ENCODE results near the gene C9orf43. TPM values are rescaled to one million over a fixed set of nuclear protein-coding genes. Genes with fewer than 3 reads are reported as not detected.
"Not testable (repeated sequence)": the region's sequence is repeated elsewhere in the genome, so short reads cannot be mapped to it uniquely, and the experiment has no call there.

The C9orf43 gene
- total RNA-seq, 1 experiment from 2014 or later = 0.28 TPM

- TF ChIP-seq STAT6 (CRISPR knock-in tag; conservative IDR thresholded peaks at IDR 0.05; ENCODE audit: low read depth) (no peak), ZBTB43 (CRISPR knock-in tag; IDR thresholded peaks at IDR 0.05) (no peak), TP53 (CRISPR knock-in tag; IDR thresholded peaks at IDR 0.05) (peak; percentile 61; the same call in 1 of the 2 replicates), FOXP1 (CRISPR knock-in tag; IDR thresholded peaks at IDR 0.05; ENCODE audit: borderline replicate concordance) (peak; percentile 50; the same call in 1 of the 2 replicates), CDX4 (CRISPR knock-in tag; IDR thresholded peaks at IDR 0.05; ENCODE audit: borderline replicate concordance) (no peak), NR2C2 (CRISPR knock-in tag; IDR thresholded peaks at IDR 0.05) (no peak), IRF1 (CRISPR knock-in tag; IDR thresholded peaks at IDR 0.05) (no peak), ESRRA (CRISPR knock-in tag; IDR thresholded peaks at IDR 0.05; ENCODE audit: borderline replicate concordance) (no peak), NR1H2 (CRISPR knock-in tag; IDR thresholded peaks at IDR 0.05) (no peak), USF1 (CRISPR knock-in tag; IDR thresholded peaks at IDR 0.05) (no peak), AR (CRISPR knock-in tag; IDR thresholded peaks at IDR 0.05) (no peak), NFATC4 (CRISPR knock-in tag; IDR thresholded peaks at IDR 0.05) (no peak), JAZF1 (CRISPR knock-in tag; IDR thresholded peaks at IDR 0.05) (no peak), ELF4 (CRISPR knock-in tag; IDR thresholded peaks at IDR 0.05; ENCODE audit: low read depth) (no peak), PRDM15 (CRISPR knock-in tag; IDR thresholded peaks at IDR 0.05) (peak; percentile 67), EMX1 (CRISPR knock-in tag; IDR thresholded peaks at IDR 0.05) (no peak)
These were observed 33.6 kb upstream of the C9orf43 start, which contains the start of gene HDHD3 (continued) for GRCh38 chr9:113376634-113377567.

- H3K27me3 Mint-ChIP-seq (ENCODE audit: low read depth); H3K27ac Mint-ChIP-seq; CTCF ChIA-PET: not testable (repeated sequence)
These were observed 31.3 kb upstream of the C9orf43 start for GRCh38 chr9:113379094-113379828.

GRCh38 chr9:113379829-113380210 is 30.7 kb upstream of the C9orf43 start:
- H3K27me3 Mint-ChIP-seq (ENCODE audit: low read depth); CTCF ChIA-PET; H3K27ac Mint-ChIP-seq; H3K36me3 Mint-ChIP-seq; DNase-seq (ENCODE audit: low spot score); H3K9me3 Mint-ChIP-seq; POLR2A ChIA-PET; H3K4me3 Mint-ChIP-seq; ATAC-seq: not testable (repeated sequence)
- H3K4me1 Mint-ChIP-seq = peaks cover 15% of the 10 kb centered on the region

More at GRCh38 chr9:113379094-113379828, 31.3 kb upstream of the C9orf43 start:
- H3K36me3 Mint-ChIP-seq; POLR2A ChIA-PET; H3K4me3 Mint-ChIP-seq; DNase-seq (ENCODE audit: low spot score); H3K9me3 Mint-ChIP-seq; ATAC-seq: not testable (repeated sequence)
- H3K4me1 Mint-ChIP-seq = peaks cover 15% of the 10 kb centered on the region
